ENCODE results near the gene STKLD1.

STKLD1 gene

DNA sequence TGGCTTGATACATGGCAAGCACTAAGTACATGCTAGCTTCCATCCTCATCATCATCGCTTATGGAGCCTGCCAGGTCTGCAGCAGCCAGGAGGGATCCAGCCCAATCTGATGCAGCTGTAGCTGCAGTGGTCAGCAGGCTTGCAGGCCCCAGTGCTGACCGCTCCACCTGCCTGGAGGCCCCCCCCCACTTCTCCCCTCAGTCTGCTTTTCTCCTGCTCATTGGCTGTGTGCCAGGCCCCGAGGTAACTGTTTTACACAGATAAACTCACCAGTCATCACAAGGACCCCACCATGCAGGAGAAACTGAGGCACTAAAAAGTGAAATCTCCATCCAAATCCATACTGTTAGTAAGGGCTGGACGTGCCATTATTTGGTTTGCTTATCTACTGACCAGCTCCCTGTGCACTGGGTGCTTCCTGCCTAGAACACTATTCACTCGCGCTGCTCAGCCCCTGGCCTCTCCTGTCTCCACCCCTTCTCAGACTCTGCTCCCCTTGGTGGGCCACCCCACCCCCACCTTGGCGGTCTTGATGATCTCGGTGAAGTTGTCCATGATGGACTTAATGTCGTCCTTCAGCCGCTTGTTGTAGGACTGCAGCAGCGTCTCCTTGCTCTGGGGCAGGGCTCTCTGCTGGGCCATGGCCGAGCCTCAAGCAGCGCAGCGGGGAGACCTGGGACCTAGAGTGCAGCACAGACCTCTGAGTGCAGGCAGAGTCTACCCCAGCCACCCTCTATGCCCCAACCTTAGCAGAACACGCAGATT, 30.0 kb upstream of the STKLD1 start:
- DNase-seq: no peak

DNA sequence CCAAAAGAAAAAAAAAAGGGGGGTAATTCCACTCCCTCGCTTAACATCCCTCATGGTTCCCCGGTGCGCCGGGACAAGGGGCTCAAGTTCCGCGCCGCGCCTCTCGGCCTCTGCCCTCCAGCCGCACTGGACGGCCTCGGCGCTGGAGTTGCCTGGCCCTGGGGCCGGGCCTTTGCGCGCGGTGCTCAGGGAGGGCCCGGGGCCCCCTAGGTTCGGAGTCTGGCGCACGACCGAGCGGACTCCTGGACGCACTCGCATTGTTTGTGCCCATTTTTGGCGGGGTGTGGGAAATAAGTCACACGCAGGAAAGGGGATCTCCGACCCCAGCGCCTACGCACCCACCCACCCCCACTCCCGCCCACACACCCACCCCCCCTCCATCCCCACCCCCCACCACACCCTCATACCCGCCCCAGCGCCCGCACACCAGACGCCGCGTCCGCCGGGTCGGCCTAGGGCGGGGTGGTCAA, 28.6 kb upstream of the STKLD1 start:
- DNase-seq: peak; percentile 44

DNA sequence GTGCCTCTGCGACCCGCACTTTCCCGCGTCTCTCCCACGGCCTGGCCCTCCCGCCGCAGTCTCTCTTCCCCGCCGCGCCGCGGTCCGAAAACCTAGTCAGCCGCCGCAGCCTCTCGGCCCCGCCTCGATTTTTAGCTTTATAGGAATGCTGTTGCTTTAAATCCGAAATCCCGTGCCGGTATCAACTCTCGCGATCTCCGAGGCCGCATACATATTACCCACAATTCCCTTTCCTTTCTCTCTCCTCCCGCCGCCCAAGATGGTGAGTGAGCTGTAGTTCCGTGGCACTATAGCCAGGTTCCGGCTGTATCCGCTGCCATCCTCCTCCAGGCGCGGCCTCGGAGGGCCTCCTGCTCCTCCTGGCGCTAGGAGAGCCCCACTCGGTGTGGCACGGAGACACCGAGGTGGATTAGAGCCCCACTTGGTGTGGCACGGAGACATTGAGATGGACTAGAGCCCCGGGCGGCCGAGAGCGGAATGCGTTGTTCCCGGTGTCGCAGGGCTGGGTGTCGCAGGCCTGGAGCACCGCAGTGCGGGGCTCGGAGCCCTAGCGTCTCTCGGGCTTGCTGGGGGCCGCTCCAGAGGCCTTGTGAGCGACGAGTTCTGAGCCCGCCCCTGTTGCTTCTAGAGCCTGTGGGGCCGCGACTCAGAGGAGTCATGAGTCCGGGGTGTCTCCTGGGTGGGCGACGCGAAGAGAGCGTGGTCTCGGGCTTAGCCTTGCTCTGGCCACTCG, 28.0 kb upstream of the STKLD1 start, which contains the start of the genes MED22 and RPL7A:
Gene MED22, minus strand, starts transcription at position 147 of the 733 bp plus-strand sequence. CDS start 1,469 bp downstream, outside the sequence.
Gene RPL7A, plus strand, starts transcription at position 234 of the 733 bp plus-strand sequence. Its CDS starts 26 bp downstream, at position 260.
- DNase-seq: peak; percentile 96

DNA sequence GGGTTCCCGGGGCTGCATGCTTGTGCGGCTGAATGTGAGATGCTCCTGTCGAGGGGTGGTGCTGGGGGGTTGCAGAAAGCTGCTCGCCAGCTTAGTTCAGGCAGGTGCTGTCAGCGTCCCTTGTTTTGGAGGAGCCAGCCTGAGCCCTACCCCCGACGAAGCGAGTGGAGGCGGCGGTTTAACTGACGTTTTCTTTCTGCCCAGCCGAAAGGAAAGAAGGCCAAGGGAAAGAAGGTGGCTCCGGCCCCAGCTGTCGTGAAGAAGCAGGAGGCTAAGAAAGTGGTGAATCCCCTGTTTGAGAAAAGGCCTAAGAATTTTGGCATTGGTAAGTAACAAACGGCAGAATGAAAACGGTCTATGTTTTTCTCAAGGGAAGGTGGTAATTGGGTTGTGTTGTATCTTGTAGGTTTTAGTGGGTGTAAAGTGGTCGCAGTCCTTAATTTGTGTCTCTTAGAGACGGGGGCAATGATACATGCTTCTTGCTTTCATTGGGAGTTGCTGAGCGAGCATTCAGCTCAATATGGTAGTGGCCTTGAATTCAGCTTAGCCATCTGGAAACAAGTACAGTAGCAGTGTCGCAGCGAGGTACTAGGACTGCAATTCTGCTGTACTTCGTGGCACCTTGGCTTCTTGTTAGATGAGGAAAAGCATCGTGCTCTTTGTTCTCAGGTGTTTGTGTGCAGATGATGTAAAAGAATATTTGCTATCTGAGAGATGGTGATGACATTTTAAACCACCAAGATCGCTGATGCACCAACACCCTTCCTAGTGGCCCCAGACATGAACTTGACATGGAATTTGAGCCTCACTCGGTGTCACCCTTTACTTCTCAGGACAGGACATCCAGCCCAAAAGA, 27.2 kb upstream of the STKLD1 start:
- no peak for DNase-seq

DNA sequence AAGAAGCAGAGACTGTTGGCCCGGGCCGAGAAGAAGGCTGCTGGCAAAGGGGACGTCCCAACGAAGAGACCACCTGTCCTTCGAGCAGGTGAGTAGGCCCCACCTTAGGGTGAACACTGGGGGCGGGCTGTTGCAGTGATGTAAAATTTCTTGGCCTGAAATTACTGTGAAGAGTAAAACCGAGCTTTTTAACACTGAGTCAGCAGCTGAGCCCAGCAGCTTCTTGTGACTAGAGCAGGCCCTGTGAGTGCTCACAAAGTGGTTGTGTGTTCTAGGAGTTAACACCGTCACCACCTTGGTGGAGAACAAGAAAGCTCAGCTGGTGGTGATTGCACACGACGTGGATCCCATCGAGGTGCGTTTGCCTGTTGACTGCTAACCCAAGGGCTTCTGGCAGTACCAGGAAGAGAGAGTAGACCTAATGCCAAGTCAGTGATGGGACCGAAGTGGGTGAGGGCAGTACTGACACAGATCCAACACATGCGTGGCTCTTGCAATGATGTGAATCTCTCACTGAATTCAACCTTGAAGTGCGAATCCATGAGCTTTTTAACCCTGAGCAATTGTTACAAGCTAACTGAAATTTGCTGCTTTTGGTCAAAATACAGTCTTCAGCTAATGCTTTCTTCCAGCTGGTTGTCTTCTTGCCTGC, 26.1 kb upstream of the STKLD1 start:
- no peak for DNase-seq

DNA sequence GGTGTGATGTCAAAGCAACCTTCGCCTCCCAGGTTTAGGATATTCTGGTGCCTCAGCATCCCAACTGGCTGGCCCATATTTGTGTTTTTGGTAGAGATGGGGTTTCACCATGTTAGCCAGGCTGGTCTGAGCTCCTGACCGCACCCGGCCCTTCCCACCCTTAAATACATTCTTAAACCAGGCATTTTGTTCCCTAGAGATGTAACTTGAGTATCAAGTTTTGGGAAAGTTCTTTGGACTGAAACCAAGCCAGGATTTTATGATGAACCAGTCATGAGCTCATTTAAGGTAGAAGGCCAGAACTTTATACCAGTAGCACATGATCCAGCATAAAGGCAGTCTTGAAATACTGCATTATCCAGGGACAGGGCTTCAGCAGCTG, 24.6 kb upstream of the STKLD1 start:
- no peak for DNase-seq

DNA sequence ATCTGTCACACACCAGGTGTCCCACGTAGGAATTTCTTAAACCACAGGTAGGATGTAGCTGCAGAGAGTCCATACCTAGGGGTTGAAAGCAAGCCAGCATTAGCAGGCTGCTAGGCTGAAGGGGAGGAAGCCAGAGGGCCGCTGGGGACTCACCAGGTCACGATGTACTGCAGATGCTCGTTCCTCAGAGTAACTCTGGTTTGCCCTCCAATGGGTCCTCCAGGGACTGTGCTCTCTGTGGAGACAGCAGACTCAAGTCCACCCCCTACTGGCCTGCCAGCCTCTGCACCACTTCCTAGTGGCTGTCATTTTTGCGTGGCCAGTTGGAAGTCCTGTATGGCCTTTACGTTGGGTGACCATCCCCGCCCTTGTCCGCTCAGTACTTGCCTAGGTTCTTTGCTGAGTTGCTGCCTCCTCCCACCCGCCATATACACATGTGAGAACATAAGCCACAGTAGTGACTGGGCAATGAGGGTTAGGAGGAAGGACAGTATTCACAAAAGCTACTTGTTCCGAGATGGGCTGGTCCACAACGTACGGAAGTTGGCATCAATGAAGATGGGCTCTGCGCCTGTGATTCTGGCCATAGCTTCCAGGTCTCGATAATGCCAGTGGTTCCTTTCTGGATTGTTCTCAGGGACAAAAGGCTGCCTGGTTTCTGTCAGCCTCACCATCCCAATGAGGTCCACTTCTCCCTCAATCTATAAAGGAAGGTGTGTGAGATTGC, 24.1 kb upstream of the STKLD1 start:
- no peak for DNase-seq

DNA sequence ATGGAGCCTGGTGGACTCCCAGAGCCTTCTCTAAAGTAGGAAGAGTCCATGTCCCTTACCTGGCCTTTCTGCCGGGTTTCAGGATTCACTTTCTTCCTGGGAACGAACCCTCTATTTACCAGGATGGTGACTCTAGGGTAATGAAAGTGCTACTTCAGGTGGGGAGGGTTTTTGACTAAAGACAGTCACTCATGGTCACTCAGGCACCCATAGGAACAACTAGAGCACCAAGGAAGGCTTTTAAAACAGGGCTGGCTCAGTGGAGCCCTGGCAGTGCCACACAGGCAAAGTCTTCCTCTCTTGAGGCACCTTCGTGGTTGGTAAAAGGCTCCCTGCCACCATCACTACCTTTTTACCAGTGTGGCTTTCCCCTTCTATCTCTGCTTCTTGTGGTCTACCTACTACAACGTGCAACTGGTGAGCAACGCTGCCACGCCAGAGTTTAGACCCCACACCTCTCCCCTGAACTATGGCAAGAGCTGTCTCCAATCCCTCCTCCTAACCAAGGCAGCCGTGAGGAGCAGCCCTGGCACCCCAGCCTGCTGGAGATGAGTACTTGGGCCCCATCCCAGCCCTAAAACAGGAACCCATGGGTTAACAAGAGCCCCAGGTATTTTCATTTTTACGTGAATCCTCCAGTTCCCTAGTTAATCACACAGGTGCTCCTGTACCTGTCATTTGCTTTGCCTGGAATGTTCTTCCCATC, 23.4 kb upstream of the STKLD1 start:
- DNase-seq: no peak

DNA sequence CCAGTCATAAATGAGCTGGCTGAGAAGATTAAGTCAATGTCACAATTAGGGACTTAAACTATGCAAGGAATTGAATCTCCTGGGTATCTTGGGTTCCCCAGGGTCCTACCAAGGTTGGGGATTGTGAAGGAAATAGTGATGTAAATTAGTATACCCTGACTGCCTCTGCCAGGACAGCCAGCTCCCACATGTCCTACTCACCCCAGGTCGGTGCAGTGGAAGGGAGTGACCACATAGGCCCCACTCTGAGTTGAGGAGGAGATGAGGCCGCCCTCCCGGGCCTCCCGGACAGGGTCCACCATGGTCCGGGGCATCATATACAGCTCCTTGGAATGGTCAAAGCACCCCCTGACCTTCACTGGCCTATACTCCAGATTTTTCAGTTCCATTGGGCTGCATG, 22.6 kb upstream of the STKLD1 start:
- DNase-seq: no peak

DNA sequence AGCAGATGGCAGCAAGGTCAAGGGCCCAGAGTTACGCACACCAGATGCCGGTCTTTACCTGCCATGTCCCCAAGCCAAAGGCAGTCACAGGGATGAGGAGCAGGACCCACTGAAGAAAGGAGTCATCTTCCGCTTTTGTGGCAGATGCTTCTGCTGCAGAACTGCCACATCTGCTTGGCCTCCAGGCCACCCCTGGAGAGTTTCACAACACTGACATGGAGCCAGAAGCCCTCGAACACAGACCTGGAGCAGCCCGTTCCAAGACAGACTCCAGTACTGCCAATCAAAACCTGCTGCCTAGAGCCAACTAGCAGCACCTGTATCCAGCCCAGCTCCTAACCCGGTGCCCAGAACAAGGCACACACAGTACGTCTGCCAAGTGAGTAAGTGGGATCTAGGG, 21.4 kb upstream of the STKLD1 start:
- DNase-seq: no peak

DNA sequence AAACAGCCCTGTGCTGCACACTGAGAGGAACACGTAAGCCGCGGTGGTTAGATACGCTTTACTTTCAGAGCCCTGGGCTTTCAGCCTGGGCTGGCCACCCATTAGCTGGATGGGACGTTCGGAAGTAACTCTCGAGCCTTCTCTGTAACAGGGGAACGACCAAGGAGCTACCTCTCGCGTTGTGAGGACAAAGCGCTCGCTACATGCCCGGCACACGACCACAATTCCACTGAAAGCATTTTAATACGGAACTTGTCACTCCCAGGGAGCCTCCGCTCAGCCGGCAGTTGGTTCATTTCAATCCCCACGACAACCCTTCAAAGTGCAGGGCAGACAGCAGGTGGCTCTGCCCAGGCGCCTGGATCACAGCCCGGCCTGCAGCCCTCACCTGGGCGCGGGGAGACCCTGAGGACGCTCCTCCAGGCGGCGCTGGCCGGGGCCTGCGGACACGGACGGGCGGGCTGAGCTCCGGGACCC, 20.2 kb upstream of the STKLD1 start:
- no peak for DNase-seq

DNA sequence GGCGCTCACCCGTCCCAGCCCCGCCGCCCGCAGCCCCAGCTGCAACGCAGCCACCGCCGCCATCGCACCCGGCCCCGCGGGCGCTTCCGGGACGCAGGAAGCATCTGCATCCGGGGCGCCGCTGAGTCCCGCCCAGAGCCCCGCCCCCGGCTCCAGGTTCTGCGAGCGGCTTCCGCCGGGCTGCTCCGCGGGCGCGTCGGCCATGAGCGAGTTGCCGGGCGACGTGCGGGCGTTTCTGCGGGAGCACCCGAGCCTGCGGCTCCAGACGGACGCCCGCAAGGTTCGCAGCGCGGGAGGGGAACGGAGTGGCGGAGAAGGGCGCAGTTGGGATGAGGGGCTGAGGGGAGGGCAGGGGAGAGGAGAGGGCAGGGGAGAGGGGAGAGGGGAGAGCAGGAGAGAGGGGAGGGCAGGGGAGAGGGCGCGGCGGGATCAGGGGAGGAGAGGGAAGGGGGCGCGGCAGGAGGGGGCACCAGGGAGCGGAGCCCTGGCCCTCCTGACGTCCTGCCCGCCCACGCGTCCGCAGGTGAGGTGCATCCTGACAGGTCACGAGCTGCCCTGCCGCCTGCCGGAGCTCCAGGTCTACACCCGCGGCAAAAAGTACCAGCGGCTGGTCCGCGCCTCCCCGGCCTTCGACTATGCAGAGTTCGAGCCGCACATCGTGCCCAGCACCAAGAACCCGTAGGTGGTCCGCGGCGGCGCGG, 19.6 kb upstream of the STKLD1 start, which contains the start of the genes SURF1 and SURF2:
Gene SURF1, minus strand, starts transcription at position 97 of the 701 bp plus-strand sequence. Its CDS starts 34 bp downstream, at position 63.
Gene SURF2, plus strand, starts transcription at position 160 of the 701 bp plus-strand sequence. Its CDS starts 43 bp downstream, at position 203.
- peak; percentile 91 for DNase-seq

DNA sequence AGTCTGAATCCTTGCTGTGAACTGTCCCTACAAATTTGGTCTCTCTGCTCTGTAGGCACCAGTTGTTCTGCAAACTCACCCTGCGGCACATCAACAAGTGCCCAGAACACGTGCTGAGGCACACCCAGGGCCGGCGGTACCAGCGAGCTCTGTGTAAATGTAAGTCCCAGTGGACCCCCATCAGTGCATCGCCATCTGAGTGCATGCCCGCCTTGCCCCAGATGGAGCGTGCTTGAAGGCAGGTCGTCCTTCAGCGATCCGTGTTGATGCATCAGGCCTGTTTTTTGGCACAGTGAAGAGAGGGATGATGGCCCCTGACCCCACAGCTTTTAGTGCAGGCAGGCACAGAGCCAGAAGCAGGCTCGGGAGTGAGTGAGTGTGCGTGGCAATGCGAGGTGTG, 18.5 kb upstream of the STKLD1 start:
- DNase-seq: no peak

DNA sequence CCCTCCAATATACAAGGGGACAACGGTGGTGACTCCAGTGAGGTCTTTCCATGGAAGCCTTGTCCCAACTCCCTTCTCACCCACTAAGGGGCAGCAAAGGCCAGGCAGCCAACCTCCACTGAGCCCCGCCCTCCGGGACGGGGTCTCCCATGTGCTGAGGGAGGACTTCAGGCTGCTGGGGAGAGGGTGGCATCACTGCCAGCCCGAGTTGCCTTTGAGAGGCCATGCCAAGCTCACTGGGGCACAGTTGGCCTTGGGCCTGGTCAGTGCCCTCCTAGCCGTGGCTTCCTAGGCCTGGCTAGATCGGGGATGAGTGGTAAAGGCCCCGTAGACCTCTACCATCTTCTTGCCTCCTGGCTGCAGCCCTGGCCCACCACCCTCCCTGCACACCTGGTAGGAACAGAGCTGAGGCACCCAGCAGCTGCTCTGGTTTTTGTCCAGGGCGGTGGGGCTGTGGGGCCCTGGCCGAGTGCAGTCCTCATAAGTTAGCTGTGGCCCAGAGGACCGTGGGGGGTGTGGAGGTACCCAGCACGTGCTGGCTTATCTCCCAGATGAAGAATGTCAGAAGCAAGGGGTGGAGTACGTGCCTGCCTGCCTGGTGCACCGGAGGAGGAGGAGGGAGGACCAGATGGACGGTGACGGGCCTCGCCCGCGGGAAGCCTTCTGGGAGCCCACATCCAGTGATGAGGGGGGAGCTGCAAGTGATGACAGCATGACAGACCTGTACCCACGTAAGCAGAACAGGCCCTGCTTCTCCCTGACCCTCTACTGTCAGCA, 16.6 kb upstream of the STKLD1 start:
- no peak for DNase-seq

DNA sequence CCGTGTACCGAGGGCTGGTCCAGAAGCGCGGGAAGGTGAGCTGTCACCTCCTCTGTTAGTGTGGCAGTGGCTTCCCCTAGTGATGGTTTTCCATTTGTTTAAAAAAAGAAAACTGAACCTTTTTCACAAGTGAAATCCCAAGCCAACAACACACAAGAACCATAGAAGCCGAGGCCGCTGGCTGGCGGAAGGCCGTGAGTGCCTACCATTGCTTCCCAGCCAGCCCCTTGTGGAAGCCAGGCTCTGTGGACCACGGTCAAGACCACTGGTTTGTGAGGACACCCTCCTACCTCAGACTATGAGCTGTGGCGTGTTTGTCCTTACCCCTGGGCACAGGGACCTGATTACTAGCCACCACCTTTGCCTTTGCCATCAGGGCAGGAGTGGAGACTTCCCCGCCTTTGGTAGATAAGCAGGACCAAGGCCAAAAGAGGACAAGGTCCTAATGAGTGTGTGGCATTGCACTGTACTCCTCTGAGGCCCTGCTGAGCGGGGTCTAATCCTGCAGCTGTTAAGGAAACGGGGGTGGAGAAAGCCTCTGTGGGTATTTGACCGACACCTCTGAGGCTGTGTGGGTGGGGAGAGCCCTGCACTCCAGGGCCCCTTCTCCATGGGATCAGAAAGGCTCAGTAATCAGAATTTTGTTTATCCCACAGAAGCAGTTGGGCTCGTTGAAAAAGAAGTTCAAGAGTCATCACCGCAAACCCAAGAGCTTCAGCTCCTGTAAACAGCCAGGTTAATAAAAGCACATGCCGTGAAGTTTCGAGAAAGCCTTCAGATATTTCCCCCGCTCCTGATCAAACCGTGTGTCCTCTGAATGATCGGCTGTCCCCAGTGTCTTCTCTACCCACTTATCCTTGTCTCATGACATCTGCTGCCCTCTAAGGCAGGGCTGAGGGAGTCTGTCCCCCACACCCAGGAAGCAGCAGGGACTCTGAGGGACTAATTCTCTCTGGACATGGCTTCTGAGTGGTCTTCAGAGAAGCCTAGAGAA, 15.5 kb upstream of the STKLD1 start:
- DNase-seq: no peak

DNA sequence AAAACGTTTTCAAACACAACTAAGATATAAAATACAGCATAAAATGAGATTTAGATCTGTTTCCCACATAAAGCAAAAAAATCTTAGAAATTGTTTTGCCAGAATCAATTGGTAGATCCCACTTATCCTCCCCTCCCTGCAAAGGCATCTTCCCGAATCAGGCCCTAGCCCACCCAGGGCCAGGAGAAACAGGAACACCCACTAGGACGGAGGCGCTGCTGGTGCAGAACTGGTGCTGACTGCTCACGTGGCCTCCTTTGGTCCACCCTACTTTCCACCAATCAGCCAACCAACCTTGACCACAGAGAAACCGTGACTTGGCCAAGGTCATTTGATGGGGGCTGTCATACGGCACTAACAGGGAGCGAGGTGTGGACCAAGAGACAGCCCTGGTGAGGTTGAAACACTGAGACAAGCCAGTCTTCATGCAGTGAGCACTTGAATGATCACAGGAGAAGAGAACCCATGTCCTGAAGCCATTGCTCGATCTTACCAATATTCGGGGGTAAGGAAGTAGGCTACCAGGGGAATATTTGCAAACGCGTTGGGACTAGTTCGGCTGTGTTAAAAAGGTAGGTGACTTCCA, 14.6 kb upstream of the STKLD1 start:
- no peak for DNase-seq

DNA sequence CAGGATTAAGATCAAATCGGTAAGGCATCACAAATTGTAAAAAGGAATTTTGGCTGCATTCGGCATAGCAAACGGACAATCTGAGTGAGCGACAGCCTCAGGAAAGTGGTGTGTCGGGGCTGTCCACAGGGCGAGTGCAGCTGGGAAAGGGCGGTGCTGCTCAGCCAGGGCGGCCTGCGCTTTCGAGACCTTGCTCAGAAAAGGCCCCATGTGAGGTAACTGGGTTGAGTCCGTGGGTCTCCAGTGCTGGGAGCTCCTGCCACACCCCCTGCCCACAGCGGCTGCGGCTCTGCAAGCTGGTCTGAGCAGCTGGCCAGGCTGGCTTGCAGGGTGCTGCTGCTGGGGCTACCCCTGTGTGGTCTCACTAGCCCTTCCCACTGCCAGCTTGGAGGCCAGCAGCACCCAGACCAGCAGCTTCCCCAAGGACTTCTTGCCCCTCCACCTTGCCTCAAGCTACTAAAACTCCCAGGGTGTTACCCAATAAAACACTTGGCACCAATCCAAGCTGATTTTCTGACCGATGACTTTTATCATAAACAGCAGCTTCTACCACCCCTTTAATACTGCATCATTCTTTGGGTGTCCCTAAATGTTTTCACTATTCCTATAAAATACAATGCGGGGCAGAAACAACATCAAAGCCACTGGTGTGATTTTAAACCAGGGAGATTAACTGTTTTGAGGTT, 13.7 kb upstream of the STKLD1 start:
- no peak for DNase-seq
